Measurements from ENCODE around the gene SAP30BP.

DNA sequence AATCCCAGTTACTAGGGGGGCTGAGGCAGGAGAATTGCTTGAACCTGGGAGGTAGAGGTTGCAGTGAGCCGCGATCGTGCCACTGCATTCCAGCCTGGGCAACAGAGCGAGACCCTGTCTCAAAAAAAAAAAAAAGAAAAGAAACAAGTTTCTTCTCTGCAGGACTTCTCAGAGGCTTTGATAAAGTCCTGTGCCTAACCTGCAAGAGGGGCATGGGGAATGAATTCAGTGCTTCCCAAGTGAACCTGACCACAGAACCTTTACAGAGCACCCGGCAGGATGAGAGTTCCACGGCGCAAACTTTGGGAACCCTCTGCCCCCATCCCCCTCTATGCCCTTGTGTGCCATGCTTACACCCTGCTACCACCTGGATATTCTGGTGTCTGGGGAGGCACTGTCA lies 72.0 kb downstream of the SAP30BP start:
- TF ChIP-seq, protein P1, sequence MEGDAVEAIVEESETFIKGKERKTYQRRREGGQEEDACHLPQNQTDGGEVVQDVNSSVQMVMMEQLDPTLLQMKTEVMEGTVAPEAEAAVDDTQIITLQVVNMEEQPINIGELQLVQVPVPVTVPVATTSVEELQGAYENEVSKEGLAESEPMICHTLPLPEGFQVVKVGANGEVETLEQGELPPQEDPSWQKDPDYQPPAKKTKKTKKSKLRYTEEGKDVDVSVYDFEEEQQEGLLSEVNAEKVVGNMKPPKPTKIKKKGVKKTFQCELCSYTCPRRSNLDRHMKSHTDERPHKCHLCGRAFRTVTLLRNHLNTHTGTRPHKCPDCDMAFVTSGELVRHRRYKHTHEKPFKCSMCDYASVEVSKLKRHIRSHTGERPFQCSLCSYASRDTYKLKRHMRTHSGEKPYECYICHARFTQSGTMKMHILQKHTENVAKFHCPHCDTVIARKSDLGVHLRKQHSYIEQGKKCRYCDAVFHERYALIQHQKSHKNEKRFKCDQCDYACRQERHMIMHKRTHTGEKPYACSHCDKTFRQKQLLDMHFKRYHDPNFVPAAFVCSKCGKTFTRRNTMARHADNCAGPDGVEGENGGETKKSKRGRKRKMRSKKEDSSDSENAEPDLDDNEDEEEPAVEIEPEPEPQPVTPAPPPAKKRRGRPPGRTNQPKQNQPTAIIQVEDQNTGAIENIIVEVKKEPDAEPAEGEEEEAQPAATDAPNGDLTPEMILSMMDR (conservative IDR thresholded peaks at IDR 0.05) = no peak
- no peak for TF ChIP-seq EZH2 (IDR thresholded peaks at IDR 0.05; ENCODE audit: low read depth)

All from PC-9 (cell line).